Osteocyte (in vitro differentiated cells): ENCODE data around the gene GNB4. TPM values are rescaled to one million over a fixed set of nuclear protein-coding genes. Genes with fewer than 3 reads are reported as not detected.

ENCODE experiments used
- DNase-seq: peaks from one replicate; pipeline ENCODE4 v3.0.0; 2021; ENCODE audit warnings: mixed read lengths; ENCODE audit not compliant: unreplicated experiment; ENCODE audit errors: extremely low spot score
- H3K27ac Mint-ChIP-seq: one replicate; pipeline ENCODE4 v1.8.0; 2021; ENCODE audit warnings: mild to moderate bottlenecking, mixed read lengths; ENCODE audit not compliant: unreplicated experiment
- H3K27me3 Mint-ChIP-seq: one replicate; pipeline ENCODE4 v1.8.0; 2021; ENCODE audit warnings: mixed read lengths; ENCODE audit not compliant: unreplicated experiment
- H3K36me3 Mint-ChIP-seq: one replicate; pipeline ENCODE4 v1.8.0; 2021; ENCODE audit warnings: mixed read lengths; ENCODE audit not compliant: unreplicated experiment
- H3K4me1 Mint-ChIP-seq: one replicate; pipeline ENCODE4 v1.8.0; 2021; ENCODE audit warnings: mixed read lengths; ENCODE audit not compliant: unreplicated experiment
- H3K4me3 Mint-ChIP-seq: one replicate; pipeline ENCODE4 v1.8.0; 2021; ENCODE audit warnings: mild to moderate bottlenecking, moderate library complexity, mixed read lengths; ENCODE audit not compliant: unreplicated experiment
- H3K9me3 Mint-ChIP-seq: one replicate; pipeline ENCODE4 v1.8.0; 2021; ENCODE audit warnings: mixed read lengths; ENCODE audit not compliant: unreplicated experiment
- CTCF ChIP-seq: fragments of 200-600 bp; sonication (generic); IDR thresholded peaks from 2 replicates; pipeline ENCODE4 v1.5.0; 2021; ENCODE audit warnings: antibody characterized with exemption, mild to moderate bottlenecking, moderate library complexity
- total RNA-seq: library from RNA; stranded (reverse); gene quantifications from 2 replicates; pipeline ENCODE4 v1.2.1, GENCODE V29; 2021

The GNB4 gene
- total RNA-seq, 1 donor from 2014 or later: 58.3 TPM

GRCh38 chr3:179391906-179392305 is 59.4 kb downstream of the GNB4 start:
- Mint-ChIP-seq H3K27ac (no peak overlapping the region), H3K36me3 (peaks cover 36% of the 10 kb centered on the region), H3K27me3 (no peaks in the 10 kb centered on the region), H3K4me3 (no peak overlapping the region), H3K4me1 (no peaks in the 10 kb centered on the region), H3K9me3 (no peaks in the 10 kb centered on the region)
- TF ChIP-seq CTCF: no peak
- DNase-seq: no peak

- Mint-ChIP-seq H3K4me1 (no peaks in the 10 kb centered on the region), H3K36me3 (peaks cover 44% of the 10 kb centered on the region), H3K9me3 (no peaks in the 10 kb centered on the region), H3K27me3 (no peaks in the 10 kb centered on the region), H3K27ac (no peak overlapping the region), H3K4me3 (no peak overlapping the region)
- DNase-seq: no peak
- TF ChIP-seq CTCF: no peak
Measured at GRCh38 chr3:179376474-179376873, 74.8 kb downstream of the GNB4 start.

GRCh38 chr3:179375091-179375999 is 75.9 kb downstream of the GNB4 start:
- H3K4me1 Mint-ChIP-seq: no peaks in the 10 kb centered on the region
- no peak overlapping the region for H3K4me3 Mint-ChIP-seq
- no peaks in the 10 kb centered on the region for H3K9me3 Mint-ChIP-seq
- no peak for DNase-seq
- no peaks in the 10 kb centered on the region for H3K27me3 Mint-ChIP-seq
- TF ChIP-seq CTCF: no peak
- H3K27ac Mint-ChIP-seq: no peak overlapping the region
- peaks cover 45% of the 10 kb centered on the region for H3K36me3 Mint-ChIP-seq

GRCh38 chr3:179373938-179374337 is 77.3 kb downstream of the GNB4 start:
- Mint-ChIP-seq H3K27ac (no peak overlapping the region), H3K27me3 (no peaks in the 10 kb centered on the region), H3K4me1 (no peaks in the 10 kb centered on the region), H3K36me3 (peaks cover 34% of the 10 kb centered on the region), H3K9me3 (no peaks in the 10 kb centered on the region), H3K4me3 (no peak overlapping the region)
- no peak for TF ChIP-seq CTCF
- DNase-seq: no peak

- Mint-ChIP-seq H3K4me3 (no peak overlapping the region), H3K9me3 (no peaks in the 10 kb centered on the region), H3K27me3 (no peaks in the 10 kb centered on the region), H3K36me3 (peaks cover 30% of the 10 kb centered on the region), H3K27ac (no peak overlapping the region), H3K4me1 (no peaks in the 10 kb centered on the region)
- no peak for TF ChIP-seq CTCF
- no peak for DNase-seq
Measured at GRCh38 chr3:179369621-179370020, 81.6 kb downstream of the GNB4 start.
